Body of pancreas (tissue), 4 donors: ENCODE measurements around the gene ZSWIM3. TPM values are rescaled to one million over a fixed set of nuclear protein-coding genes. Genes with fewer than 3 reads are reported as not detected.

Experiments
- ATAC-seq: fragments of 150-250 bp; one replicate; pipeline ENCODE4 v1.9.1; 2016
- DNase-seq, 4 donors: peaks; one replicate each; pipeline ENCODE4 v3.0.0-alpha.2; 2019
- H3K27ac ChIP-seq, 4 donors: fragments of 200-600 bp; sonication (generic); 1 replicate in 3 of 4; 2 replicates in 1 of 4; pipeline versions ENCODE4 v1.5.1 to v1.6.1; 2016 to 2019; ENCODE audit warnings: mild to moderate bottlenecking in 1 of 4, mixed read lengths in 1 of 4, moderate library complexity in 1 of 4
- H3K27me3 ChIP-seq, 2 donors: fragments of 200-600 bp; sonication (generic); one replicate each; pipeline ENCODE4 v1.6.0; 2016; ENCODE audit warnings: mild to moderate bottlenecking in 1 of 2
- H3K36me3 ChIP-seq, 2 donors: fragments of 200-600 bp; sonication (generic); replicated peaks in 1 of 2; 2 replicates each; pipeline ENCODE4 v1.5.1; 2016; ENCODE audit warnings: low read depth in 2 of 2; ENCODE audit not compliant: insufficient read depth in 1 of 2
- H3K4me1 ChIP-seq: fragments of 200-600 bp; sonication (generic); one replicate; pipeline ENCODE4 v1.6.0; 2016
- H3K4me3 ChIP-seq, 2 donors: fragments of 200-600 bp; sonication (generic); 1 replicate in 1 of 2; 2 replicates in 1 of 2; pipeline ENCODE4 v1.5.1; 2016 to 2019
- H3K9me3 ChIP-seq, 3 donors: fragments of 200-600 bp; sonication (generic); 1 replicate in 2 of 3; 2 replicates in 1 of 3; pipeline ENCODE4 v1.5.1; 2016
- CTCF ChIP-seq, 7 experiments: fragments of 450-650 bp in 4 of 7; fragments of 200-600 bp in 3 of 7; sonication (generic) in 3 of 7; IDR thresholded peaks; one replicate each; pipeline ENCODE4 v1.5.1; 2016 to 2019; ENCODE audit warnings: antibody characterized with exemption in 7 of 7
- POLR2A ChIP-seq, 3 donors: fragments of 450-650 bp; IDR thresholded peaks; one replicate each; pipeline ENCODE4 v1.6.1; 2016; ENCODE audit warnings: antibody characterized with exemption in 3 of 3, mild to moderate bottlenecking in 2 of 3
- WGBS, 2 donors: methylation state at CpG; one replicate each; pipeline ENCODE4 v1.1.5; 2017; 5-methylcytosine and 5-hydroxymethylcytosine counted together
- intact Hi-C: fragments of 100-400 bp; cut with DNase I; formaldehyde crosslinking; loops from one replicate; pipeline ENCODE4 v1.15.1; 2023
- total RNA-seq, 2 donors: library from RNA; depleted of rRNA; stranded (reverse); fragments of >200 nt; gene quantifications; one replicate each; pipeline ENCODE4 v1.1.0, GENCODE V29; 2016

ZSWIM3 gene
- total RNA-seq, 2 donors from 2014 or later: 1.6 to 2.1 TPM

- WGBS, 2 donors: 39 to 48% methylated on average over 11 of the region's 11 CpGs
- intact Hi-C loops: no loop called here
- Histone ChIP-seq H3K36me3 (no peaks in the 10 kb centered on the region), H3K4me3 (no peak overlapping the region), H3K9me3 (no peaks in the 10 kb centered on the region), H3K4me1 (no peaks in the 10 kb centered on the region), H3K27me3 (no peaks in the 10 kb centered on the region), H3K27ac (peak overlapping the region in 1 of 4 donors; percentile 28)
- DNase-seq: peak in 3 of 4 donors; percentile 55 to 59 (median 58)
- peak; percentile 43 for ATAC-seq
- no peak for TF ChIP-seq POLR2A (IDR thresholded peaks at IDR 0.05)
- no peak for TF ChIP-seq CTCF (IDR thresholded peaks at IDR 0.05)
These were observed 62.4 kb downstream of the ZSWIM3 start for GRCh38 chr20:45919542-45920399.

GRCh38 chr20:45920462-45921336, 63.3 kb downstream of the ZSWIM3 start:
- no peak for DNase-seq
- H3K9me3 ChIP-seq: no peaks in the 10 kb centered on the region
- intact Hi-C loops: no loop called here
- no peak for ATAC-seq
- WGBS, 2 donors: 63 to 68% methylated on average over 9 of the region's 9 CpGs
- no peaks in the 10 kb centered on the region for H3K27me3 ChIP-seq
- H3K4me3 ChIP-seq: no peak overlapping the region
- H3K27ac ChIP-seq: peak overlapping the region in 1 of 4 donors; percentile 9
- no peaks in the 10 kb centered on the region for H3K4me1 ChIP-seq
- TF ChIP-seq CTCF (IDR thresholded peaks at IDR 0.05) (no peak), POLR2A (IDR thresholded peaks at IDR 0.05) (no peak)
- no peaks in the 10 kb centered on the region for H3K36me3 ChIP-seq

GRCh38 chr20:45921337-45922189, 64.1 kb downstream of the ZSWIM3 start:
- H3K27ac ChIP-seq: no peak overlapping the region
- H3K36me3 ChIP-seq: no peaks in the 10 kb centered on the region
- WGBS, 2 donors: 70 to 73% methylated on average over 10 to 11 of the region's 11 CpGs
- no peaks in the 10 kb centered on the region for H3K9me3 ChIP-seq
- H3K4me1 ChIP-seq: no peaks in the 10 kb centered on the region
- TF ChIP-seq POLR2A (IDR thresholded peaks at IDR 0.05) (no peak), CTCF (IDR thresholded peaks at IDR 0.05) (no peak)
- DNase-seq (no peak), ATAC-seq (no peak)
- no peaks in the 10 kb centered on the region for H3K27me3 ChIP-seq
- intact Hi-C loops: no loop called here
- H3K4me3 ChIP-seq: no peak overlapping the region

GRCh38 chr20:45924391-45925261, 67.2 kb downstream of the ZSWIM3 start:
- no peaks in the 10 kb centered on the region for H3K4me1 ChIP-seq
- TF ChIP-seq CTCF (IDR thresholded peaks at IDR 0.05): no peak
- no peak for TF ChIP-seq POLR2A (IDR thresholded peaks at IDR 0.05)
- 55 to 58% methylated on average over 21 of the region's 21 CpGs for WGBS, 2 donors
- peak; percentile 34 for ATAC-seq
- intact Hi-C loops: no loop called here
- DNase-seq: peak in 2 of 4 donors; percentile 25 to 61
- H3K27ac ChIP-seq: peak overlapping the region in 2 of 4 donors; percentile 24 to 33
- H3K9me3 ChIP-seq: no peaks in the 10 kb centered on the region
- no peaks in the 10 kb centered on the region for H3K27me3 ChIP-seq
- H3K36me3 ChIP-seq: no peaks in the 10 kb centered on the region
- no peak overlapping the region for H3K4me3 ChIP-seq
